ENCODE results near the gene TTC19. TPM values are rescaled to one million over a fixed set of nuclear protein-coding genes. Genes with fewer than 3 reads are reported as not detected.

TTC19 gene
- total RNA-seq, 1 donor from 2014 or later: 15.7 TPM

DNA sequence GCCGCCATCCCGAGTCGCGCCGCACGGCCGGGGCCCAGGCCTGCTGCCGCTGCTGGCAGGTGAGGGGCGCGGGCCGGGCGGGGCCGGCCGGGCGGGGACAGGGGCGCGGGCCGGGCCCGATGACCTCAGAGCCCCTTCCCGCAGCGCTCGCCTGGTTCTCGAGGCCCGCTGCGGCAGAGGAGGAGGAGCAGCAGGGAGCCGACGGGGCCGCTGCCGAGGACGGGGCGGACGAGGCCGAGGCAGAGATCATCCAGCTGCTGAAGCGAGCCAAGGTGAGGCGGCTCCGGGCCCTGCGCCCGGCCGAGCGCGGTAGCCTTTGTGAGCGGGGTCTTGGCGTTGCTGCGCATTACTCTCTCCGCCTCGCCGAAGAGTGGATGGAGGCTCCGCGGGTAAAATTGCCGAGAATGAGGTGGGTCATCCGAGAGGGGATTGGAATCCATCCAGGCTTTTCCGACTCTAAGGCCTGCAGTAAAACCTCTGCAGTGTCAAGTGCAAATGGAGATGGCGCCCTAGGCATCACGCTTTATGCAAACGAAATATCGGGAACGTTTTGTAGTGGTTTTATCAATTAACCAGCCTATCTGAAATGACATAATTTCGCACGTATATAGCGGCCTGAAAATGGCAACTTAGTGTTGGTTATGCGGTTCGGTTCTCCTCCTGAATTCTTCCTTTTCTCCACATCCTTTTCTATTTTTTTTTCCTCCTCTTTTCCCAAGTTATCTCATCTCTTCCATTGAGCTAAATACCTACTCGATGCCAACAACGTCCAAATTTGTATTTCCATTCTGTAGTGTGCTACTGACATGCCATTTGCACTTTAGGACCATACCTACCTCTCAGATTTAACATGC is 577 bp downstream of the TTC19 start:
- Histone ChIP-seq H3K4me1 (ENCODE audit: control insufficient read depth in 3 of 3, insufficient read depth in 3 of 3, low read length in 3 of 3) (peaks cover 9 to 19% (median 15%) of the 10 kb centered on the region in 3 donors), H3K4me3 (ENCODE audit: low read length in 3 of 3) (peak overlapping the region; percentile 84 to 92 (median 92)), H3K27ac (ENCODE audit: low read depth, low read length) (peak overlapping the region; percentile 87), H3K9ac (ENCODE audit: low read depth in 1 of 3, low read length in 3 of 3) (peak overlapping the region; percentile 83 to 94 (median 85)), H3K36me3 (ENCODE audit: control insufficient read depth in 3 of 3, insufficient read depth in 3 of 3, low read length in 3 of 3) (peaks cover 24 to 47% (median 26%) of the 10 kb centered on the region in 3 donors), H3K27me3 (ENCODE audit: control insufficient read depth in 3 of 3, insufficient read depth in 3 of 3, low read length in 3 of 3) (no peaks in the 10 kb centered on the region), H3K9me3 (ENCODE audit: control insufficient read depth in 3 of 3, low read length in 3 of 3) (no peaks in the 10 kb centered on the region)

DNA sequence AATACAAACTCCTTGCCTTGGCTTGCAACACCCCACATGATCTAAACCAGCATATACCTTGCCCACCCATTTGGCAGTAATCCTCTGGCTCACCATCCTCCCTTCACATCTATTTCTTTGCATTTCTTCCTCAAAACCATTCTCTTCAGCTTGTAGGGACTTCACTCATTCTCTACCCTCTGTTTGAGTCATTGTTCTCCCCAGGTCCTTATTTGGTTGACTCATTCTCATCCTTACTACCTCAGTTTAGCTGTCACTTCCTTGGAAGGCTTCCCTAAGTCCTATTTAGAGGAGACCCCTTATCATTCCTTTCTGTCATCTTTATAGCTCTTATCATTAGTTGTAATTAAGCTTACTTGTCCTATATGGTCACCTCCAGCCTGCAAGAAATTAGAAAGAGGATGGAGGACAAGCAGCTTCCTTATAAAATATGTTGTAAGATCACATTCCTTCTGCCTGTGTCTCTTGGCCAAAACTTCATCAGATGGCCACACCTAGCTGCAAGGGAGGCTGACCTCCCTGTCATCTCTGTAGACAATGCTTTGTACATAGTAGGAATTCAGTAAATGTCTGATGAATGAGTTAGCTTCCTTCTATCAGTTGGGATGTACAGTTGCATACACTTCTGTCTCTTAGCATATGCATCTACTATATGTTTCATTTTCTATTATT is 1.7 kb downstream of the TTC19 start:
- Histone ChIP-seq H3K36me3 (ENCODE audit: control insufficient read depth in 3 of 3, insufficient read depth in 3 of 3, low read length in 3 of 3) (peaks cover 33 to 53% (median 35%) of the 10 kb centered on the region in 3 donors), H3K4me3 (ENCODE audit: low read length in 3 of 3) (peak overlapping the region; percentile 84 to 92 (median 92)), H3K27ac (ENCODE audit: low read depth, low read length) (no peak overlapping the region), H3K9ac (ENCODE audit: low read depth in 1 of 3, low read length in 3 of 3) (no peak overlapping the region), H3K4me1 (ENCODE audit: control insufficient read depth in 3 of 3, insufficient read depth in 3 of 3, low read length in 3 of 3) (peaks cover 9 to 19% (median 15%) of the 10 kb centered on the region in 3 donors), H3K27me3 (ENCODE audit: control insufficient read depth in 3 of 3, insufficient read depth in 3 of 3, low read length in 3 of 3) (no peaks in the 10 kb centered on the region), H3K9me3 (ENCODE audit: control insufficient read depth in 3 of 3, low read length in 3 of 3) (no peaks in the 10 kb centered on the region)

DNA sequence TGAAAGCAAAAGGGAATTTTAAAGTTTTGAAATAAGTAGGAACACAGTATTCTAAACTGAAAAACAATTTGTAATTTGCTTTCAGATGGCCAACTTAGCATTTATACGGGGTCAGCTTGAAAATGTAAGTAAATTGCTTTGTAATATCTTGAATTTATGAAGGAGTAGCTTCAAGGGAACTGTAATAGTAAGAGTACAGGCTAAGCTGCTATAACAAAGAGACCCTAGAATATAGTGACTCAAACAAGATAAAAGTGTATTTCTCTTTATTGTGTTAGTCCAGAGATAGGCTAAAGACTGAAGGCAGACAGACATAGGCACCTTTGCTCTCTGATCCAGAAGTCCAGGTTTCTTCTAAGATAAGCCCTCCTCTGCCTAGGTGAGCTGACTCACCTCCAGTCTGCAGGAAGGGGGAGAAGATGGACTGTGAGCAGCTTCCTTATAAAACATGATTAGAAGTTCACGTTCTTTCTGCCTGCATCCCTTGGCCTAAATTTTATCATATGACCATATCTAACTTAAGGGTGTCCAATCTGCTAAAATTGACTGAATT is 3.2 kb downstream of the TTC19 start:
- H3K9ac ChIP-seq (ENCODE audit: low read depth in 1 of 3, low read length in 3 of 3): no peak overlapping the region
- no peak overlapping the region for H3K27ac ChIP-seq (ENCODE audit: low read depth, low read length)
- H3K36me3 ChIP-seq (ENCODE audit: control insufficient read depth in 3 of 3, insufficient read depth in 3 of 3, low read length in 3 of 3): peaks cover 40 to 60% (median 46%) of the 10 kb centered on the region in 3 donors
- H3K4me1 ChIP-seq (ENCODE audit: control insufficient read depth in 3 of 3, insufficient read depth in 3 of 3, low read length in 3 of 3): peaks cover 9 to 19% (median 15%) of the 10 kb centered on the region in 3 donors
- H3K27me3 ChIP-seq (ENCODE audit: control insufficient read depth in 3 of 3, insufficient read depth in 3 of 3, low read length in 3 of 3): no peaks in the 10 kb centered on the region
- no peaks in the 10 kb centered on the region for H3K9me3 ChIP-seq (ENCODE audit: control insufficient read depth in 3 of 3, low read length in 3 of 3)
- no peak overlapping the region for H3K4me3 ChIP-seq (ENCODE audit: low read length in 3 of 3)

DNA sequence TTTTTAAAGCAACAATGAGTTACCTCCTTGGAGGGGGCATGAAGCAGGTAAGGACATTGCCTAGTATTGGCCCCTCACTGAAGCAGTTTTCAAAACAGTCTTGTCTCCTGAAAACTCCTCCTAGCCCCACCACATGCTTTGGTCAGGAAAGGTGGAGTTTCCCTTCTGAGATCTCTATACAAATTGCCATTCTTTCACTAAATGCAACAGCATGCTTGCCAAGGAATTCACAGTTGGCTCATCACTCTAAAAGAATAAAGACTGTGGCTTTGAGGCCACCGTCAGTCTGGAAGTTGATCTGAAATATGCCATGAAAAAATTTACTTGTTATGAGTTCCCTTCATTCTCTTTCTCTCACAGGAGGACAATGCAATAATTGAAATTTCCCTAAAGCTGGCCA is 4.2 kb downstream of the TTC19 start:
- H3K27ac ChIP-seq (ENCODE audit: low read depth, low read length): no peak overlapping the region
- H3K9ac ChIP-seq (ENCODE audit: low read depth in 1 of 3, low read length in 3 of 3): no peak overlapping the region
- H3K36me3 ChIP-seq (ENCODE audit: control insufficient read depth in 3 of 3, insufficient read depth in 3 of 3, low read length in 3 of 3): peaks cover 46 to 68% (median 54%) of the 10 kb centered on the region in 3 donors
- peaks cover 9 to 14% (median 13%) of the 10 kb centered on the region in 3 donors for H3K4me1 ChIP-seq (ENCODE audit: control insufficient read depth in 3 of 3, insufficient read depth in 3 of 3, low read length in 3 of 3)
- no peak overlapping the region for H3K4me3 ChIP-seq (ENCODE audit: low read length in 3 of 3)
- H3K9me3 ChIP-seq (ENCODE audit: control insufficient read depth in 3 of 3, low read length in 3 of 3): no peaks in the 10 kb centered on the region
- H3K27me3 ChIP-seq (ENCODE audit: control insufficient read depth in 3 of 3, insufficient read depth in 3 of 3, low read length in 3 of 3): no peaks in the 10 kb centered on the region

DNA sequence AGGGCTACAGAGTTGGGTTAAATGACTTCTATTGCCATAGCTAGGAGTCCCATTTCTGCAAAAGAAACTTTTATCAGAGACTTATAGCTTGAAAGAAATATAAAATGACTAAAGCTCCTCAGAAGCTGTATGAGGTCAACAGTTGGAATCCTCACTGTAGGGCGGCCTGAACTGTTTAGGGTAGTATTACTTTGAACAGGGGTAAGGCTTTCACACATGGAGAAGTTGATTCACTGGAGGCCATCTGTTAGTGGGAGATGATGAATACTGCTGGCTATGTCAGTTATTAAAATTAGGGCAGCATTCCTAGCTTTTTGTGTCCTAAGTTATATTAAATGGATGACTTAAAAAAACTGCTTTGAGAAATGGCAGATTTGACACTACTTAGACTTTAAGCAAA is 6.0 kb downstream of the TTC19 start:
- H3K4me3 ChIP-seq (ENCODE audit: low read length in 3 of 3): no peak overlapping the region
- H3K9ac ChIP-seq (ENCODE audit: low read depth in 1 of 3, low read length in 3 of 3): no peak overlapping the region
- H3K36me3 ChIP-seq (ENCODE audit: control insufficient read depth in 3 of 3, insufficient read depth in 3 of 3, low read length in 3 of 3): peaks cover 46 to 71% (median 58%) of the 10 kb centered on the region in 3 donors
- H3K9me3 ChIP-seq (ENCODE audit: control insufficient read depth in 3 of 3, low read length in 3 of 3): no peaks in the 10 kb centered on the region
- H3K4me1 ChIP-seq (ENCODE audit: control insufficient read depth in 3 of 3, insufficient read depth in 3 of 3, low read length in 3 of 3): peaks cover 8 to 9% (median 8%) of the 10 kb centered on the region in 3 donors
- H3K27me3 ChIP-seq (ENCODE audit: control insufficient read depth in 3 of 3, insufficient read depth in 3 of 3, low read length in 3 of 3): no peaks in the 10 kb centered on the region
- H3K27ac ChIP-seq (ENCODE audit: low read depth, low read length): no peak overlapping the region

DNA sequence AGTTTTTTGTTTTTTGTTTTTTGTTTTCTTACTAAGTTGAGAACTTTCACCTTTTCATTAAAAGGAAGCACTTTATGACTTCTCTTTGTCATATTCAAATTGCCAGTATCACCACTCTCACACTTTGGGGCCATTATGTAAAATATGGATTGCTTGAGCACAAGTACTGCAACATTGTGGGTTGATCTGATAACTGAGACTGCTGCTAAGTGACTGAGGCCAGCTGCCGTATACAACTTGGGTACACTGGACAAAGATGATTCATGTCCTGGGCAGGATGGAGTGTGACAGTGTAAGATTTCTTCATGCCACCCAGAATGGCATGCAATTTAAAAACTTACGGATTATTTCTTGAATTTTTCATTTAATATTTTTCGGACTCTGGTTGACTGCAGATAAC is 7.8 kb downstream of the TTC19 start:
- H3K27me3 ChIP-seq (ENCODE audit: control insufficient read depth in 3 of 3, insufficient read depth in 3 of 3, low read length in 3 of 3): no peaks in the 10 kb centered on the region
- H3K9me3 ChIP-seq (ENCODE audit: control insufficient read depth in 3 of 3, low read length in 3 of 3): no peaks in the 10 kb centered on the region
- H3K27ac ChIP-seq (ENCODE audit: low read depth, low read length): no peak overlapping the region
- H3K36me3 ChIP-seq (ENCODE audit: control insufficient read depth in 3 of 3, insufficient read depth in 3 of 3, low read length in 3 of 3): peaks cover 41 to 66% (median 55%) of the 10 kb centered on the region in 3 donors
- H3K4me1 ChIP-seq (ENCODE audit: control insufficient read depth in 3 of 3, insufficient read depth in 3 of 3, low read length in 3 of 3): no peaks in the 10 kb centered on the region
- no peak overlapping the region for H3K9ac ChIP-seq (ENCODE audit: low read depth in 1 of 3, low read length in 3 of 3)
- H3K4me3 ChIP-seq (ENCODE audit: low read length in 3 of 3): no peak overlapping the region

DNA sequence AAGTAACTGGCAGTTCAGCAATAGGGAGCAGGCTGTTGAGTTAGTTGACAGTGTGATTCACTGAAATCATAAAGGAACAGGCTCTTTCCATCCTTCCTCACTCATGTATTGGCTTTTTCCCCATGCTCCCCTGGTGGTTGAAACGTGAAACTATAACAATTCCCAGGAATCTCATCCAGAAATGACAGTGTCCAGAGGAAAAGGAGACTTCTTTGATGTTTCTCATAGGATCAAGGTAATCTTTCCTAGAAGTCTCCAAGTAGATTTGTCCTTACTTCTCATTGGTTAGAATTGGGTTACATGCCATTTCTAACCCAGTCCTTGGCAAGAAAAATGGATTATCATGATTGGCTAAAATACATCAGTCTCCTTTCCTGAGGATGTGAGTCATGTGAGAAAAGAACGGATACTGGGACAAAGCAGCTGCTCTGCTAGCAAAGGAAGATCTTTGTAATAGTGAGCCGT is 14.4 kb downstream of the TTC19 start:
- Histone ChIP-seq H3K27me3 (ENCODE audit: control insufficient read depth in 3 of 3, insufficient read depth in 3 of 3, low read length in 3 of 3) (no peaks in the 10 kb centered on the region), H3K36me3 (ENCODE audit: control insufficient read depth in 3 of 3, insufficient read depth in 3 of 3, low read length in 3 of 3) (peaks cover 0 to 24% (median 11%) of the 10 kb centered on the region in 3 donors), H3K27ac (ENCODE audit: low read depth, low read length) (no peak overlapping the region), H3K9ac (ENCODE audit: low read depth in 1 of 3, low read length in 3 of 3) (no peak overlapping the region), H3K9me3 (ENCODE audit: control insufficient read depth in 3 of 3, low read length in 3 of 3) (no peaks in the 10 kb centered on the region), H3K4me1 (ENCODE audit: control insufficient read depth in 3 of 3, insufficient read depth in 3 of 3, low read length in 3 of 3) (no peaks in the 10 kb centered on the region), H3K4me3 (ENCODE audit: low read length in 3 of 3) (no peak overlapping the region)

DNA sequence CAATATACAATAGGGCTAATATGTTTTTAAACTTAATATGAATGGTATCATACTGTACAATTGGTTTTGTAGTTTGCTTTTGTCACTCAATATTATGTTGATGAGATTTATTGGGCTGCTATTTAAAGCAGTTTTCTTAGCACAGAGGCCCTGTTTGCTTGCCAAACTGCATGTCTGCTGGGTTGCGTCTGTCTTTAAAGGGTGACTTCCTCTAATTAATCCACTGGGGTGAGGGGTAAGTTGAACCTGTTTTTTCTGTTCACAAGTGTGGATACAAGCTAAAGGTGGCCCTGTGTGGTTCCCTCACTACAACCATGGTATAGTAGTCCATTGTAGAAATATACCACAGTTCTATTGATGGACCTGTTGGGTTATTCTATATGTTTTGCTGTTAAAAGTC is 19.7 kb downstream of the TTC19 start:
- Histone ChIP-seq H3K36me3 (ENCODE audit: control insufficient read depth in 3 of 3, insufficient read depth in 3 of 3, low read length in 3 of 3) (peaks cover 0 to 9% (median 1%) of the 10 kb centered on the region in 3 donors), H3K27ac (ENCODE audit: low read depth, low read length) (no peak overlapping the region), H3K4me1 (ENCODE audit: control insufficient read depth in 3 of 3, insufficient read depth in 3 of 3, low read length in 3 of 3) (peaks cover 5 to 6% (median 5%) of the 10 kb centered on the region in 3 donors), H3K9me3 (ENCODE audit: control insufficient read depth in 3 of 3, low read length in 3 of 3) (no peaks in the 10 kb centered on the region), H3K4me3 (ENCODE audit: low read length in 3 of 3) (no peak overlapping the region), H3K27me3 (ENCODE audit: control insufficient read depth in 3 of 3, insufficient read depth in 3 of 3, low read length in 3 of 3) (no peaks in the 10 kb centered on the region), H3K9ac (ENCODE audit: low read depth in 1 of 3, low read length in 3 of 3) (no peak overlapping the region)

DNA sequence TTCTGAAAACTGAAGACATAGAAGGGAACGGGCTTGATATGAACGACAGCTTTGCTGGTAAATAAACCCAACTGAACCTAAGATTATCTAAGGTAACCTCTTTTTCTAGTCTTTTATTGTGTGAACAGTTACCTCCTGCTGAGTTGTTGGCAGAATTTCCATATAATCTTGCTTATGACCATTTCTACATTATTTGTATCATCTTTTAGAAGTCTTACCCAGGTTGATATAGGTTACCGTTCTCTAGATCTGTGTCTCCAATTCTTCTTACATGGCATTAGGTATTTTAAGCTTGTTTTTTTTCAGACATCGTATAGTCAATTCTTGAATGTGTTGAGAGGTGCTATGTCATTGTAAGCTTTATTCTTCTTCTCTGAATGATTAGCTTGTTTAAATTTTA is 24.3 kb downstream of the TTC19 start:
- H3K36me3 ChIP-seq (ENCODE audit: control insufficient read depth in 3 of 3, insufficient read depth in 3 of 3, low read length in 3 of 3): peaks cover 30 to 46% (median 31%) of the 10 kb centered on the region in 3 donors
- no peaks in the 10 kb centered on the region for H3K9me3 ChIP-seq (ENCODE audit: control insufficient read depth in 3 of 3, low read length in 3 of 3)
- H3K4me1 ChIP-seq (ENCODE audit: control insufficient read depth in 3 of 3, insufficient read depth in 3 of 3, low read length in 3 of 3): peaks cover 5 to 6% (median 5%) of the 10 kb centered on the region in 3 donors
- no peak overlapping the region for H3K9ac ChIP-seq (ENCODE audit: low read depth in 1 of 3, low read length in 3 of 3)
- no peak overlapping the region for H3K4me3 ChIP-seq (ENCODE audit: low read length in 3 of 3)
- no peaks in the 10 kb centered on the region for H3K27me3 ChIP-seq (ENCODE audit: control insufficient read depth in 3 of 3, insufficient read depth in 3 of 3, low read length in 3 of 3)
- H3K27ac ChIP-seq (ENCODE audit: low read depth, low read length): no peak overlapping the region

Measured in skeletal muscle tissue (tissue), 4 donors.